B cell (primary cell): Measurements from ENCODE around the gene FYCO1. TPM values are rescaled to one million over a fixed set of nuclear protein-coding genes. Genes with fewer than 3 reads are reported as not detected.

Experiments used
- ATAC-seq: fragments of 200-7000 bp; cut with Tn5 transposase; one replicate; pipeline ENCODE4 v1.10.0; 2021; ENCODE audit warnings: low read depth, mild to moderate bottlenecking, moderate number of reproducible peaks, moderate library complexity
- CTCF ChIA-PET: fragments of 350-600 bp; sonication (Branson Sonifier 250); formaldehyde crosslinking; loops from one replicate; lab custom pipeline; 2021; ENCODE audit warnings: antibody characterized with exemption, inconsistent platforms; lab: Charles Lee
- POLR2A ChIA-PET: fragments of 350-600 bp; sonication (Branson Sonifier 250); formaldehyde crosslinking; loops from one replicate; lab custom pipeline; 2021; ENCODE audit warnings: antibody characterized with exemption; lab: Charles Lee
- DNase-seq: peaks from one replicate; pipeline ENCODE4 v3.0.0; 2013
- H2AFZ ChIP-seq: 2 replicates; pipeline ENCODE4 v1.6.1; 2012; ENCODE audit warnings: mild to moderate bottlenecking, low read depth, low read length; ENCODE audit not compliant: insufficient read depth, poor library complexity, severe bottlenecking
- H3K27ac ChIP-seq, 2 donors: 1 replicate in 1 of 2; 2 replicates in 1 of 2; pipeline ENCODE4 v1.5.1; 2012 to 2013; ENCODE audit warnings: low read length in 2 of 2, mild to moderate bottlenecking in 2 of 2, moderate library complexity in 1 of 2
- H3K27me3 ChIP-seq, 4 experiments: fragments of 200-600 bp in 1 of 4; sonication (generic) in 1 of 4; replicated peaks in 1 of 4; 1 replicate in 2 of 4; 2 replicates in 2 of 4; pipeline versions ENCODE4 v1.6.1 to v1.7.0; 2013 to 2016; ENCODE audit warnings: low read length in 3 of 4, mild to moderate bottlenecking in 2 of 4, mixed read lengths in 1 of 4, moderate library complexity in 1 of 4; ENCODE audit not compliant: insufficient read depth in 4 of 4, control insufficient read depth in 3 of 4; ENCODE audit errors: control extremely low read depth in 1 of 4
- H3K36me3 ChIP-seq, 2 experiments: replicated peaks in 1 of 2; 1 replicate in 1 of 2; 2 replicates in 1 of 2; pipeline versions ENCODE4 v1.6.1 to v1.7.1; 2013; ENCODE audit warnings: low read length in 1 of 2; ENCODE audit not compliant: insufficient read depth in 2 of 2, control insufficient read depth in 1 of 2; ENCODE audit errors: control extremely low read depth in 1 of 2, extremely low read depth in 1 of 2
- H3K4me1 ChIP-seq, 2 donors: fragments of 200-600 bp in 1 of 2; sonication (generic) in 1 of 2; 1 replicate in 1 of 2; 2 replicates in 1 of 2; pipeline versions ENCODE4 v1.5.1 to v1.6.1; 2013 to 2017; ENCODE audit warnings: low read length in 2 of 2; ENCODE audit not compliant: control insufficient read depth in 2 of 2, insufficient read depth in 2 of 2
- H3K4me2 ChIP-seq: replicated peaks from 2 replicates; pipeline ENCODE3; 2012; ENCODE audit warnings: mild to moderate bottlenecking, low read depth, low read length; ENCODE audit not compliant: poor library complexity, severe bottlenecking
- H3K4me3 ChIP-seq, 5 experiments: fragments of 200-600 bp in 1 of 5; sonication (generic) in 1 of 5; 1 replicate in 3 of 5; 2 replicates in 2 of 5; pipeline versions ENCODE4 v1.5.1 to v1.7.0; 2011 to 2016; ENCODE audit warnings: low read length in 4 of 5, mild to moderate bottlenecking in 4 of 5, low read depth in 2 of 5, control low read depth in 1 of 5, moderate library complexity in 1 of 5; ENCODE audit not compliant: insufficient read depth in 1 of 5; ENCODE audit errors: control extremely low read depth in 1 of 5, extremely low read depth in 1 of 5
- H3K79me2 ChIP-seq: fragments of 200-600 bp; sonication (generic); one replicate; pipeline ENCODE4 v1.6.0; 2016; ENCODE audit warnings: low read length; ENCODE audit not compliant: control insufficient read depth, insufficient read depth
- H3K9ac ChIP-seq: fragments of 200-600 bp; sonication (generic); 2 replicates; pipeline ENCODE4 v1.6.1; 2017; ENCODE audit warnings: mild to moderate bottlenecking, low read length, moderate library complexity
- H3K9me3 ChIP-seq, 3 donors: one replicate each; pipeline versions ENCODE4 v1.6.1 to v1.7.1; 2013; ENCODE audit warnings: low read length in 2 of 3; ENCODE audit not compliant: control insufficient read depth in 2 of 3, insufficient read depth in 1 of 3; ENCODE audit errors: control extremely low read depth in 1 of 3
- H4K20me1 ChIP-seq: 2 replicates; pipeline ENCODE4 v1.6.0; 2012; ENCODE audit warnings: mild to moderate bottlenecking, low read length; ENCODE audit not compliant: insufficient read depth, control insufficient read depth, poor library complexity, severe bottlenecking
- H3K27ac Mint-ChIP-seq: one replicate; pipeline ENCODE4 v1.8.0; 2021; ENCODE audit warnings: mixed read lengths
- H3K27me3 Mint-ChIP-seq: one replicate; pipeline ENCODE4 v1.8.0; 2021; ENCODE audit warnings: mixed read lengths
- H3K4me1 Mint-ChIP-seq: one replicate; pipeline ENCODE4 v1.8.0; 2021; ENCODE audit warnings: mixed read lengths
- H3K4me3 Mint-ChIP-seq: one replicate; pipeline ENCODE4 v1.8.0; 2021; ENCODE audit warnings: mixed read lengths
- H3K9me3 Mint-ChIP-seq: one replicate; pipeline ENCODE4 v1.8.0; 2022; ENCODE audit warnings: mixed read lengths; ENCODE audit not compliant: insufficient read depth
- EZH2 ChIP-seq: IDR thresholded peaks from 2 replicates; pipeline ENCODE4 v1.6.1; 2012; ENCODE audit warnings: borderline replicate concordance, low read depth, mild to moderate bottlenecking, moderate library complexity, low read length; ENCODE audit not compliant: insufficient read depth, poor library complexity, severe bottlenecking
- WGBS: methylation state at CpG from one replicate; pipeline ENCODE4 v1.1.5; 2013; ENCODE audit warnings: missing lambda C conversion rate; ENCODE audit not compliant: insufficient coverage; 5-methylcytosine and 5-hydroxymethylcytosine counted together
- intact Hi-C: fragments of 100-400 bp; cut with micrococcal nuclease; formaldehyde crosslinking; loops from one replicate; pipeline ENCODE4 v1.10.0; 2022
- polyA plus RNA-seq: library from polyadenylated mRNA; depleted of rRNA; stranded (reverse); fragments of >200 nt; gene quantifications from 2 replicates; pipeline ENCODE4 v1.2.3, GENCODE V29; 2012
- total RNA-seq, 2 donors: library from RNA; stranded (reverse); fragments of 120-200 nt in 1 of 2; gene quantifications; 1 replicate in 1 of 2; 2 replicates in 1 of 2; pipeline versions ENCODE4 v1.2.3 to v1.2.4, GENCODE V29; 2013 to 2022
- TF ChIP-seq, protein P1 (sequence below): fragments of 200-600 bp; IDR thresholded peaks from one replicate; pipeline ENCODE4 v1.8.0; 2022; ENCODE audit warnings: antibody characterized with exemption, mild to moderate bottlenecking

The FYCO1 gene
- total and polyA plus RNA-seq, 2 donors (not counting 1 experiment from before 2014, with no cell fraction given): 5.4 to 16.7 TPM

DNA sequence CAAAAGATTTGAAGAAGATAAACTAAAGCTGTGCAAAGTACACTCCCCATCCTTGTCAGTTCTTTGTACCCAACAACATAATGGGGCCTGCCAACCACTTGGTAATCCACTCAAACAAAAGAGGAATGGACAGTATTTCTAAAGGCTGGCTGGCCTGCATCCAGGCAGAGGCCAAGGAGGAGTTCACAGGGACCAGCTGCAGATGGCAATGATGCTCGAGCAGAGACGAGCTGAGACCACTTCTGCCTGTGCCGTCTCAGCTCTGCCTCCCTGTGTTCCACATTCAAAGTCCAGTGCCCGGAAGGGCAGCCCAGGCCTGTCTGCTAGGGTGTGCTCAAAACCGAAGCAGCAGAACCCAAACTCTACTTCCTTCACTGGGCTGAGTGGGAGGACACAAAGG is 38.0 kb downstream of the FYCO1 start:
- ChIA-PET CTCF (interaction anchor here (2.6 kb wide), 1 partner anchor 19 kb away, joined by 9 read pairs; no protein-coding TSS in a partner anchor), POLR2A (no interaction called here)
- Mint-ChIP-seq H3K27me3 (no peaks in the 10 kb centered on the region), H3K4me1 (peaks cover 2% of the 10 kb centered on the region), H3K9me3 (no peaks in the 10 kb centered on the region), H3K4me3 (no peak overlapping the region), H3K27ac (no peak overlapping the region)
- no peaks in the 10 kb centered on the region for H3K4me1 ChIP-seq
- H3K9ac ChIP-seq: no peak overlapping the region
- H4K20me1 ChIP-seq: no peaks in the 10 kb centered on the region
- no peak overlapping the region for H3K4me3 ChIP-seq
- H3K9me3 ChIP-seq: no peaks in the 10 kb centered on the region
- no peak overlapping the region for H3K27ac ChIP-seq
- TF ChIP-seq, protein P1, sequence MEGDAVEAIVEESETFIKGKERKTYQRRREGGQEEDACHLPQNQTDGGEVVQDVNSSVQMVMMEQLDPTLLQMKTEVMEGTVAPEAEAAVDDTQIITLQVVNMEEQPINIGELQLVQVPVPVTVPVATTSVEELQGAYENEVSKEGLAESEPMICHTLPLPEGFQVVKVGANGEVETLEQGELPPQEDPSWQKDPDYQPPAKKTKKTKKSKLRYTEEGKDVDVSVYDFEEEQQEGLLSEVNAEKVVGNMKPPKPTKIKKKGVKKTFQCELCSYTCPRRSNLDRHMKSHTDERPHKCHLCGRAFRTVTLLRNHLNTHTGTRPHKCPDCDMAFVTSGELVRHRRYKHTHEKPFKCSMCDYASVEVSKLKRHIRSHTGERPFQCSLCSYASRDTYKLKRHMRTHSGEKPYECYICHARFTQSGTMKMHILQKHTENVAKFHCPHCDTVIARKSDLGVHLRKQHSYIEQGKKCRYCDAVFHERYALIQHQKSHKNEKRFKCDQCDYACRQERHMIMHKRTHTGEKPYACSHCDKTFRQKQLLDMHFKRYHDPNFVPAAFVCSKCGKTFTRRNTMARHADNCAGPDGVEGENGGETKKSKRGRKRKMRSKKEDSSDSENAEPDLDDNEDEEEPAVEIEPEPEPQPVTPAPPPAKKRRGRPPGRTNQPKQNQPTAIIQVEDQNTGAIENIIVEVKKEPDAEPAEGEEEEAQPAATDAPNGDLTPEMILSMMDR: no peak
- TF ChIP-seq EZH2: no peak
- no peaks in the 10 kb centered on the region for H3K27me3 ChIP-seq
- DNase-seq: no peak
- H2AFZ ChIP-seq: no peak overlapping the region
- no peaks in the 10 kb centered on the region for H3K79me2 ChIP-seq
- 98% methylated on average over 4 of the region's 5 CpGs for WGBS
- ATAC-seq: no peak
- H3K36me3 ChIP-seq: peaks cover 13 to 97% of the 10 kb centered on the region in 2 experiments
- intact Hi-C loops: no loop called here
- no peak overlapping the region for H3K4me2 ChIP-seq

DNA sequence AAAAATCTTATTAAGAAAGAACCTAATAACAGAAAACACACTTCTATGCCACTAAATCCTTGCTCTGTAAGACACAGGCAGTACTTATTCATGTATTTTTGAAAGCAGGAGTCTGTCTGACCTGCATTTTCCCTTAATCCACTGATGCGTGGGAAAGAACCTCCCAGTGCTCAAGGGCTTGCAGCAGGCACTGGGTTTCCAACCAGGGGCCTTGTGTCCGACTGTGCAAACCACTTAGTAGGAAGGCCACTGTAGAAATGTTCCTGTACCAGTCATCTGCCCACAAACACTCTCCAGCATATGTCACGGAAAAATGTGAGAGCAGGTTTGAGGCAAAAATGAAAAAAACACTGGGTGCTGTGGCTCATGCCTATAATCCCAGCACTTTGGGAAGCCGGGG is 39.9 kb downstream of the FYCO1 start:
- H3K36me3 ChIP-seq: peaks cover 10 to 97% of the 10 kb centered on the region in 2 experiments
- no peaks in the 10 kb centered on the region for H3K79me2 ChIP-seq
- H3K4me3 ChIP-seq: no peak overlapping the region
- ATAC-seq (no peak), DNase-seq (no peak)
- H3K27me3 ChIP-seq: no peaks in the 10 kb centered on the region
- intact Hi-C loops: no loop called here
- no peaks in the 10 kb centered on the region for H3K9me3 Mint-ChIP-seq
- WGBS: 100% methylated on average over 2 of the region's 4 CpGs
- H3K27ac Mint-ChIP-seq: no peak overlapping the region
- no peak overlapping the region for H3K4me3 Mint-ChIP-seq
- H3K9me3 ChIP-seq: no peaks in the 10 kb centered on the region
- H3K9ac ChIP-seq: no peak overlapping the region
- no peaks in the 10 kb centered on the region for H4K20me1 ChIP-seq
- H3K4me1 Mint-ChIP-seq: no peaks in the 10 kb centered on the region
- ChIA-PET CTCF (interaction anchor here (0.9 kb wide), 1 partner anchor 296 kb away, joined by 3 read pairs; no protein-coding TSS in a partner anchor), POLR2A (no interaction called here)
- H3K27me3 Mint-ChIP-seq: no peaks in the 10 kb centered on the region
- H3K4me1 ChIP-seq: no peaks in the 10 kb centered on the region
- H3K27ac ChIP-seq: no peak overlapping the region
- no peak overlapping the region for H2AFZ ChIP-seq
- no peak overlapping the region for H3K4me2 ChIP-seq
- TF ChIP-seq, protein P1: no peak
- TF ChIP-seq EZH2: no peak
